Measurements from ENCODE around the gene SLC22A23. TPM values are rescaled to one million over a fixed set of nuclear protein-coding genes. Genes with fewer than 3 reads are reported as not detected.

The SLC22A23 gene
- total RNA-seq, 1 donor from 2014 or later, result 5.4 TPM

GRCh38 chr6:3305831-3306230 lies 151.0 kb downstream of the SLC22A23 start:
- no peak for ATAC-seq (ENCODE audit: poor library complexity)
- intact Hi-C loops (cut with DNase I), result no loop called here

GRCh38 chr6:3305216-3305565 lies 151.7 kb downstream of the SLC22A23 start:
- ATAC-seq (ENCODE audit: poor library complexity), result no peak
- intact Hi-C loops (cut with DNase I), result no loop called here
- DNase-seq, result no peak

More at GRCh38 chr6:3305831-3306230, 151.0 kb downstream of the SLC22A23 start:
- DNase-seq, result no peak

DNA sequence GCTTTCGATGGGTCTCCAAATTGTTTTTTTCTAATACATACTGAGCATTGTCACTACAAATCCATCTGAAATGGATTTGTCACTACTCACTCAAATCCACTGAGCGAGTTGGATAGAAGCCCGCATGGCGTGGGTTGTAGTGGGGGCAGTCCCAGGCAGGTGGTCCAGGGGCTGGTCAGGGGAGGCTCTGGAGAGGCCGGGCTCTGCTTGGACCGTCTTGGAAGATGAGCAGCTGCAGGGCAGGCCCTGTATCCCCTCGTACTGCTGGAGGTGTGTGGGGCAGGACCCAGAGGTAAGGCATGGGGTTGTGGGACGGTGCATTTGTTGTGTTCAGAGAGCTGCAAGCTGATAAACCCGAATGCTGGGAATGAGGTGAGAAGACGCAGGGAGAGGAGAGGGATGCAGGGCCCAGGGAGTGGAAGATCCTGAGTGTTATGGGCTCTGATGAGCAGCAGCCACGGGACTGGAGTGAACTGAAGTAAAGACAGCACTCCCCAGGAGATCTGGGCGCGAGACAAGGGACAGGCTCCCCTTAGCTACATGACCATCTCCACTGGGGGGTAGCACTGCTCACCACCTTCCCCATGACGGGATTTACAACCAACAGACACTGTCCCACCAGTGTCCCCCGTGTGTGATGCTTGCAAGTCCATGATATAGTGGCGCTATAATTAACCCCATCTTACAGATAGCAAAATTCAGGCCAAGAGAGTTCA lies 152.2 kb downstream of the SLC22A23 start:
- DNase-seq (no peak), ATAC-seq (ENCODE audit: poor library complexity) (no peak)
- intact Hi-C loops (cut with DNase I), result no loop called here

- ATAC-seq (ENCODE audit: poor library complexity) (no peak), DNase-seq (no peak)
- intact Hi-C loops (cut with DNase I), result no loop called here
Observed at GRCh38 chr6:3303795-3304411, 152.9 kb downstream of the SLC22A23 start.

DNA sequence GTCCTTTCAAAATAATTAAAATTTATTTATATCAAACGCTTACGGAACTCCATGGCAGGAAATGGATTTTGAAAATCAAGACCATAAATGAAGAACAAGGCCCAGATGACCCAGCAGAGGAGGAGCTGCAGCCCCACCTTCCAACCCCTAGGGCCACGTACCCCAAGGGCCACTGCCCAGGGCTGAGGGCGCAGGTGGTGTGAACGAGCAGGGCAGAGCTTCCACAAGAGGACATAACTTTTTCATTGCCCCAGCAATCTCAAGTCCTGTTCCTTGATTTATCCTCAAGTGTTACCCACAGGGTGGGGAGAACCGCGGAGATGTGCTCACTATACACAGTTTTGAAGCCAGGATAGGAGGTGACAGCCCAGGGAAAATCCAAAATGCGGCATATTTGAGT lies 155.3 kb downstream of the SLC22A23 start:
- DNase-seq (no peak), ATAC-seq (ENCODE audit: poor library complexity) (no peak)
- intact Hi-C loops (cut with DNase I), result no loop called here

- DNase-seq (no peak), ATAC-seq (ENCODE audit: poor library complexity) (no peak)
- intact Hi-C loops (cut with DNase I), result no loop called here
Observed at GRCh38 chr6:3299221-3299620, 157.6 kb downstream of the SLC22A23 start.

- intact Hi-C loops (cut with DNase I), result no loop called here
- ATAC-seq (ENCODE audit: poor library complexity), result no peak
- DNase-seq, result no peak
Observed at GRCh38 chr6:3297909-3298308, 158.9 kb downstream of the SLC22A23 start.

DNA sequence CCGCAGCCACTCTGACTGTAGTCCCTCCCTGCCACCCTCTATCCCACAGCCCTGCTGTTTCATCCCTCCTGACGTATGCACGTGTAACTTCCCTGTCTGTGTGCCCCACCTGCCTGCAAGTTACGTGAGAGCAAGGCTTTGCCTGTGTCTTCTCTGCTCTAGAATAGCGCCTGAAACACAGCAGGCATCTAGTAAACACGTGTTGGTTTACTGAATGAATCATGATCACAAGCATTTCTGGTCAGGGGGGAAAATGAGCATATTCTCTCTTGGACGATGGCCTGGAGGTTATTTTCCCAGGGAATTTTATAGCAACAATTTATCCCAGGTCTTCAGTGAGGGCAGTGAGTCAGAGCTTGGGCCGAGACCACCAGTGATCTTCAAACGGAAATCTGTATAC lies 159.8 kb downstream of the SLC22A23 start:
- ATAC-seq (ENCODE audit: poor library complexity), result no peak
- intact Hi-C loops (cut with DNase I), result no loop called here
- DNase-seq, result no peak

- intact Hi-C loops (cut with DNase I), result no loop called here
- ATAC-seq (ENCODE audit: poor library complexity) (no peak), DNase-seq (no peak)
Observed at GRCh38 chr6:3296537-3296936, 160.3 kb downstream of the SLC22A23 start.

DNA sequence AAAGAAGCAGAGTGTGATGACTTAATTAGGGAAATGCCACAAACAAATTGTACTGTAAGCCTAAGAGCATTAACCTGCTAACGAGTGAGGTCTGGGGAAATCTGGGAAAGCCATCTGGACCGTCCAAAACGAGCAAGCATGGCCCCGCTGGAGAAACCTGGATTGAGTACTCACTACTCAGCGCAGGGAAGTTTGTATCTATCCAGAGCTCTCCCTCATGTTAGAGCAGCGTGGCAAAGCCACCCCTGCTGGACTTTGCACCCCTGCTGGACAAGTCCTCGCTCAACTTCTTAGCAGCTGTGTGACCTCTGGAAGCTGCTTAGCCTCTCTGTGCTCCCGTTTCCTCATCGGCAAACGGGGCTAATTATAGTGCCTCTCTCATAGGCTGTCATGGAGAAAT lies 160.8 kb downstream of the SLC22A23 start:
- DNase-seq (no peak), ATAC-seq (ENCODE audit: poor library complexity) (no peak)
- intact Hi-C loops (cut with DNase I), result no loop called here

GRCh38 chr6:3294921-3295871 lies 161.7 kb downstream of the SLC22A23 start:
- intact Hi-C loops (cut with DNase I), result no loop called here

GRCh38 chr6:3294396-3294795 lies 162.5 kb downstream of the SLC22A23 start:
- DNase-seq (no peak), ATAC-seq (ENCODE audit: poor library complexity) (no peak)
- intact Hi-C loops (cut with DNase I), result no loop called here

More at GRCh38 chr6:3294921-3295871, 161.7 kb downstream of the SLC22A23 start:
- ATAC-seq (ENCODE audit: poor library complexity) (no peak), DNase-seq (no peak)

- intact Hi-C loops (cut with DNase I), result no loop called here
- ATAC-seq (ENCODE audit: poor library complexity), result peak; percentile 49
- DNase-seq, result no peak
Observed at GRCh38 chr6:3293271-3294155, 163.3 kb downstream of the SLC22A23 start.

- ATAC-seq (ENCODE audit: poor library complexity), result no peak
- no peak for DNase-seq
- intact Hi-C loops (cut with DNase I), result no loop called here
Observed at GRCh38 chr6:3292431-3293197, 164.2 kb downstream of the SLC22A23 start.

- ATAC-seq (ENCODE audit: poor library complexity), result no peak
- no peak for DNase-seq
- intact Hi-C loops (cut with DNase I), result no loop called here
Observed at GRCh38 chr6:3291987-3292386, 164.9 kb downstream of the SLC22A23 start.

- intact Hi-C loops (cut with DNase I), result no loop called here
- no peak for ATAC-seq (ENCODE audit: poor library complexity)
- DNase-seq, result no peak
Observed at GRCh38 chr6:3291346-3291745, 165.5 kb downstream of the SLC22A23 start.

GRCh38 chr6:3290931-3291211 lies 166.0 kb downstream of the SLC22A23 start:
- intact Hi-C loops (cut with DNase I), result no loop called here
- DNase-seq, result no peak
- ATAC-seq (ENCODE audit: poor library complexity), result no peak

Data from Right ventricle myocardium superior (tissue), 1 donor.